K562 (cell line): ENCODE measurements around the gene NEXN. TPM values are rescaled to one million over a fixed set of nuclear protein-coding genes. Genes with fewer than 3 reads are reported as not detected.

ENCODE experiments used
- RAD51 ChIP-seq: fragments of 450-650 bp; IDR thresholded peaks from 2 replicates; pipeline ENCODE4 v1.7.1; 2016; ENCODE audit warnings: low read depth, mild to moderate bottlenecking, borderline replicate concordance
- ZNF551 ChIP-seq: fragments of 250-450 bp; sonication (Bioruptor Pico); IDR thresholded peaks from 2 replicates; pipeline ENCODE4 v1.5.0; 2021; ENCODE audit warnings: mild to moderate bottlenecking, moderate library complexity
- ZNF583 ChIP-seq: fragments of 250-450 bp; sonication (Bioruptor Pico); IDR thresholded peaks from 2 replicates; pipeline ENCODE4 v1.4.0; 2020
- ZNF586 ChIP-seq: fragments of 450-650 bp; formaldehyde crosslinking; conservative IDR thresholded peaks from 2 replicates; pipeline ENCODE4 v1.4.0; 2020; ENCODE audit warnings: mild to moderate bottlenecking, moderate library complexity
- polyA plus RNA-seq, 8 experiments: library from polyadenylated mRNA; depleted of rRNA in 4 of 8; stranded (reverse) in 5 of 8; unstranded in 3 of 8; fragments of >200 nt; fragmentation: Nextera tagmentation in 2 of 8; fragmentation: Illumina TruSeq in 1 of 8; extraction: Ambion mirVana in 2 of 8; extraction: Trizol in 1 of 8; gene quantifications; 2 replicates each; pipeline versions ENCODE4 v1.2.1 to v1.2.3, GENCODE V29; 2011 to 2014; ENCODE audit warnings: inconsistent platforms in 1 of 8, missing spikeins in 1 of 8
- total RNA-seq, 7 experiments: library from RNA; depleted of rRNA in 6 of 7; stranded (reverse); fragments of >200 nt in 6 of 7; fragmentation: Illumina TruSeq in 2 of 7; extraction: Trizol in 2 of 7; gene quantifications; 2 replicates each; pipeline versions ENCODE4 v1.2.1 to v1.2.3, GENCODE V29; 2011 to 2021; ENCODE audit warnings: low replicate concordance in 1 of 7
- TF ChIP-seq, protein P1 (sequence below): fragments of 450-650 bp; IDR thresholded peaks from 2 replicates; pipeline ENCODE4 v1.6.1; 2016; ENCODE audit warnings: mild to moderate bottlenecking, moderate library complexity
- TF ChIP-seq, protein P2 (sequence below): fragments of 250-450 bp; sonication (Bioruptor Pico); IDR thresholded peaks from 2 replicates; pipeline ENCODE4 v1.5.0; 2021; ENCODE audit warnings: mild to moderate bottlenecking, moderate library complexity
- TF ChIP-seq, protein P3 (sequence below): sonication (generic); formaldehyde crosslinking; IDR thresholded peaks from 2 replicates; pipeline ENCODE4 v1.8.1; 2022; ENCODE audit warnings: missing genetic modification reagents
- TF ChIP-seq, protein P4 (sequence below): fragments of 450-650 bp; formaldehyde crosslinking; IDR thresholded peaks from 2 replicates; pipeline ENCODE4 v1.4.0; 2020; ENCODE audit warnings: mild to moderate bottlenecking, mixed read lengths

NEXN gene
- total and polyA plus RNA-seq, 9 of the 15 experiments (the other 6 are each of a cell fraction or from before 2014, with no cell fraction given): 0.18 to 1.8 (median 0.76) TPM

DNA sequence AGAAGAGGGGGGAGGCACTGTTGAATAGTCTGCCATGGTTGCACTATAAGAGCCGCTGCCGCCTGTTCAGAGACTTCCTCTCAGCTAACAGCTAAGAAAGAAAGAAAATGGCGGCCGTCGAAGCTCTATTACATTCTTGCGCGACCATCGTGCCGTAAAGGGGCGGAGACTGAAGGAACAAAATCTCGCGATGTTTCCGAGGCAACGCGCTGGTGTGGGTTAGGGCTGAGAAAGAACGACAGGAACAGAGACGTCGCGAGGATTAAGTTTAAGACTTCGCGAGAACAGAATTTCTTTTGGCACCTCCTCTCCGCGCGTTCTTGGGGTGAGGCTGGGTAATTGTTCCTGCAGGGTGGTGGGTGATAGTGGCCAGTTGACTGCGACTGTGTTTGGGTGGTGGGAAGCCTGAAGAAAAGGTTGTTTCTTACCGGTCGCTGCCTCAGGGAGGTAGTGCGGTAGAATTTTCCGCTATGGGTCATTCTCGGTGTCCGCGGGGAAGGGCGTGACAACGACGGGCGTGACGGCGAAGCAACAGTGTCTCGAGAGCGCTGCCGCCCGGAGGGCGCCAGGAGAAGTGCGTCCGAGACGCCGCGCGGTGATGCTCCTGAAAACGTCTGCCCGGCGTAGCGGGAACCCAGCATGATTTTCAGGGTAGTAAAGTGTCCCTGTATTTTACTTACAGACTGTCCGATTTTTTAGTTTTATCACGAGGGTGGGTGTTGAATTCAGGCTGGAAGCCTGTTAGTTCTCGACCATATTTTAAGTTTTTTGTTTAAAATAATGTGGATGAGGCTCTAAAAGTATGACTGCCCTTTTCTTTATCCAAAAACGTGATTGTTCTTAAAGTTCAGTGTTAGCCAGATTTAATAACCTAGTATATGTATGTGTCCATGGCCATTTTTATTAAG is 90.8 kb downstream of the NEXN start, which contains the start of gene FUBP1 (continued):
- TF ChIP-seq, protein P1, sequence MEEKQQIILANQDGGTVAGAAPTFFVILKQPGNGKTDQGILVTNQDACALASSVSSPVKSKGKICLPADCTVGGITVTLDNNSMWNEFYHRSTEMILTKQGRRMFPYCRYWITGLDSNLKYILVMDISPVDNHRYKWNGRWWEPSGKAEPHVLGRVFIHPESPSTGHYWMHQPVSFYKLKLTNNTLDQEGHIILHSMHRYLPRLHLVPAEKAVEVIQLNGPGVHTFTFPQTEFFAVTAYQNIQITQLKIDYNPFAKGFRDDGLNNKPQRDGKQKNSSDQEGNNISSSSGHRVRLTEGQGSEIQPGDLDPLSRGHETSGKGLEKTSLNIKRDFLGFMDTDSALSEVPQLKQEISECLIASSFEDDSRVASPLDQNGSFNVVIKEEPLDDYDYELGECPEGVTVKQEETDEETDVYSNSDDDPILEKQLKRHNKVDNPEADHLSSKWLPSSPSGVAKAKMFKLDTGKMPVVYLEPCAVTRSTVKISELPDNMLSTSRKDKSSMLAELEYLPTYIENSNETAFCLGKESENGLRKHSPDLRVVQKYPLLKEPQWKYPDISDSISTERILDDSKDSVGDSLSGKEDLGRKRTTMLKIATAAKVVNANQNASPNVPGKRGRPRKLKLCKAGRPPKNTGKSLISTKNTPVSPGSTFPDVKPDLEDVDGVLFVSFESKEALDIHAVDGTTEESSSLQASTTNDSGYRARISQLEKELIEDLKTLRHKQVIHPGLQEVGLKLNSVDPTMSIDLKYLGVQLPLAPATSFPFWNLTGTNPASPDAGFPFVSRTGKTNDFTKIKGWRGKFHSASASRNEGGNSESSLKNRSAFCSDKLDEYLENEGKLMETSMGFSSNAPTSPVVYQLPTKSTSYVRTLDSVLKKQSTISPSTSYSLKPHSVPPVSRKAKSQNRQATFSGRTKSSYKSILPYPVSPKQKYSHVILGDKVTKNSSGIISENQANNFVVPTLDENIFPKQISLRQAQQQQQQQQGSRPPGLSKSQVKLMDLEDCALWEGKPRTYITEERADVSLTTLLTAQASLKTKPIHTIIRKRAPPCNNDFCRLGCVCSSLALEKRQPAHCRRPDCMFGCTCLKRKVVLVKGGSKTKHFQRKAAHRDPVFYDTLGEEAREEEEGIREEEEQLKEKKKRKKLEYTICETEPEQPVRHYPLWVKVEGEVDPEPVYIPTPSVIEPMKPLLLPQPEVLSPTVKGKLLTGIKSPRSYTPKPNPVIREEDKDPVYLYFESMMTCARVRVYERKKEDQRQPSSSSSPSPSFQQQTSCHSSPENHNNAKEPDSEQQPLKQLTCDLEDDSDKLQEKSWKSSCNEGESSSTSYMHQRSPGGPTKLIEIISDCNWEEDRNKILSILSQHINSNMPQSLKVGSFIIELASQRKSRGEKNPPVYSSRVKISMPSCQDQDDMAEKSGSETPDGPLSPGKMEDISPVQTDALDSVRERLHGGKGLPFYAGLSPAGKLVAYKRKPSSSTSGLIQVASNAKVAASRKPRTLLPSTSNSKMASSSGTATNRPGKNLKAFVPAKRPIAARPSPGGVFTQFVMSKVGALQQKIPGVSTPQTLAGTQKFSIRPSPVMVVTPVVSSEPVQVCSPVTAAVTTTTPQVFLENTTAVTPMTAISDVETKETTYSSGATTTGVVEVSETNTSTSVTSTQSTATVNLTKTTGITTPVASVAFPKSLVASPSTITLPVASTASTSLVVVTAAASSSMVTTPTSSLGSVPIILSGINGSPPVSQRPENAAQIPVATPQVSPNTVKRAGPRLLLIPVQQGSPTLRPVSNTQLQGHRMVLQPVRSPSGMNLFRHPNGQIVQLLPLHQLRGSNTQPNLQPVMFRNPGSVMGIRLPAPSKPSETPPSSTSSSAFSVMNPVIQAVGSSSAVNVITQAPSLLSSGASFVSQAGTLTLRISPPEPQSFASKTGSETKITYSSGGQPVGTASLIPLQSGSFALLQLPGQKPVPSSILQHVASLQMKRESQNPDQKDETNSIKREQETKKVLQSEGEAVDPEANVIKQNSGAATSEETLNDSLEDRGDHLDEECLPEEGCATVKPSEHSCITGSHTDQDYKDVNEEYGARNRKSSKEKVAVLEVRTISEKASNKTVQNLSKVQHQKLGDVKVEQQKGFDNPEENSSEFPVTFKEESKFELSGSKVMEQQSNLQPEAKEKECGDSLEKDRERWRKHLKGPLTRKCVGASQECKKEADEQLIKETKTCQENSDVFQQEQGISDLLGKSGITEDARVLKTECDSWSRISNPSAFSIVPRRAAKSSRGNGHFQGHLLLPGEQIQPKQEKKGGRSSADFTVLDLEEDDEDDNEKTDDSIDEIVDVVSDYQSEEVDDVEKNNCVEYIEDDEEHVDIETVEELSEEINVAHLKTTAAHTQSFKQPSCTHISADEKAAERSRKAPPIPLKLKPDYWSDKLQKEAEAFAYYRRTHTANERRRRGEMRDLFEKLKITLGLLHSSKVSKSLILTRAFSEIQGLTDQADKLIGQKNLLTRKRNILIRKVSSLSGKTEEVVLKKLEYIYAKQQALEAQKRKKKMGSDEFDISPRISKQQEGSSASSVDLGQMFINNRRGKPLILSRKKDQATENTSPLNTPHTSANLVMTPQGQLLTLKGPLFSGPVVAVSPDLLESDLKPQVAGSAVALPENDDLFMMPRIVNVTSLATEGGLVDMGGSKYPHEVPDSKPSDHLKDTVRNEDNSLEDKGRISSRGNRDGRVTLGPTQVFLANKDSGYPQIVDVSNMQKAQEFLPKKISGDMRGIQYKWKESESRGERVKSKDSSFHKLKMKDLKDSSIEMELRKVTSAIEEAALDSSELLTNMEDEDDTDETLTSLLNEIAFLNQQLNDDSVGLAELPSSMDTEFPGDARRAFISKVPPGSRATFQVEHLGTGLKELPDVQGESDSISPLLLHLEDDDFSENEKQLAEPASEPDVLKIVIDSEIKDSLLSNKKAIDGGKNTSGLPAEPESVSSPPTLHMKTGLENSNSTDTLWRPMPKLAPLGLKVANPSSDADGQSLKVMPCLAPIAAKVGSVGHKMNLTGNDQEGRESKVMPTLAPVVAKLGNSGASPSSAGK: peak; percentile 24; the same call in 1 of the 2 replicates
- TF ChIP-seq, protein P2, sequence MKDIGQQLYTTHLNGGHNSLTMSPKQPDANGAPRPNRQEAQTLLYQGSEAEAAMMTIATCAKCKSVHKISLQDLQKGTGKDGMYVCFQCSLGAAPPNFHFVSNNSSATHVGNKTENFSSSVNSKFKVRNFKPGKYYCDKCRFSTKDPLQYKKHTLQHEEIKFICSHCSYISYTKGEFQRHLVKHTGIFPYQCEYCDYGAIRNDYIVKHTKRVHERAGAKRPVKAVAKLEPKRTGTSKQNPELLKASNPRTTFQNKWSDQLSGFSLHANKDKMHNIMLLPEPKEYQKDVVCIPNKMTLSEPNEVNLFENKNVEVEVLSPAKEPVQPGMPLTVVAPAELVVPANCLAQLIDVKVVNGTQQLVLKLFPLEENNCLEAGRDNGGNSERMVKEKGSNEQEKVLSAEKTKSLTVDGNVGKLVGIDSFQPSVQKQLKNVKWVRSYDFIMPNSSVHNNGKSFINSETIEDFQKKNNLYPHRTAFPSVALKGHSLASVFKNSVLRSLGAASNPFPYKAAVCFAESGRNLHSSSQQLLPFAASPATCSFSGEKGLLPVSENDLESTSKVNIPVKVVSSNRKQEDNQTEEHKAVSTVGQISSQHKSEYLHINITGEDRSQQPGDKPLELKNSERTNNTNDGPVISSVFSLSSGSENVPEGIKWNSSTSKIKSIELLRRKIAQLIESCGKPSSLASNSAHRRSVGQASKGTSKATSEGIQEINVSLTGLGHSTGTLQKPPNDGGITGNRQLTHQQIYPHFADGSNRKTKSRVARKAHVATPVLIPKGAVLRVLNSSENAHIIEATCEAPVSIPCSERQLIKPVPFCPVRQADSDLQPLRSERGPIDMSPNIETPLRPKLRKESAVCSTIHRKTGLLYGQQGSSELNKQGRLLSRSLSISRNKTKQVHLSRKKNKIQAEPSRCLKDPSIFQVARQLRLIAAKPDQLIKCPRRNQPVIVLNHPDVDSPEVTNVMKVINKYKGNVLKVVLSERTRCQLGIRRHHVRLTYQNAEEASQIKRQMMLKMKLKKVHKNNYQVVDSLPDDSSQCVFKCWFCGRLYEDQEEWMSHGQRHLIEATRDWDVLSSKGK (CRISPR knock-in tag): no peak
- TF ChIP-seq, protein P3, sequence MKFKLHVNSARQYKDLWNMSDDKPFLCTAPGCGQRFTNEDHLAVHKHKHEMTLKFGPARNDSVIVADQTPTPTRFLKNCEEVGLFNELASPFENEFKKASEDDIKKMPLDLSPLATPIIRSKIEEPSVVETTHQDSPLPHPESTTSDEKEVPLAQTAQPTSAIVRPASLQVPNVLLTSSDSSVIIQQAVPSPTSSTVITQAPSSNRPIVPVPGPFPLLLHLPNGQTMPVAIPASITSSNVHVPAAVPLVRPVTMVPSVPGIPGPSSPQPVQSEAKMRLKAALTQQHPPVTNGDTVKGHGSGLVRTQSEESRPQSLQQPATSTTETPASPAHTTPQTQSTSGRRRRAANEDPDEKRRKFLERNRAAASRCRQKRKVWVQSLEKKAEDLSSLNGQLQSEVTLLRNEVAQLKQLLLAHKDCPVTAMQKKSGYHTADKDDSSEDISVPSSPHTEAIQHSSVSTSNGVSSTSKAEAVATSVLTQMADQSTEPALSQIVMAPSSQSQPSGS (CRISPR knock-in tag): no peak
- TF ChIP-seq ZNF586 (no peak), ZNF551 (no peak), ZNF583 (CRISPR knock-in tag) (no peak), RAD51 (no peak)
- TF ChIP-seq, protein P4, sequence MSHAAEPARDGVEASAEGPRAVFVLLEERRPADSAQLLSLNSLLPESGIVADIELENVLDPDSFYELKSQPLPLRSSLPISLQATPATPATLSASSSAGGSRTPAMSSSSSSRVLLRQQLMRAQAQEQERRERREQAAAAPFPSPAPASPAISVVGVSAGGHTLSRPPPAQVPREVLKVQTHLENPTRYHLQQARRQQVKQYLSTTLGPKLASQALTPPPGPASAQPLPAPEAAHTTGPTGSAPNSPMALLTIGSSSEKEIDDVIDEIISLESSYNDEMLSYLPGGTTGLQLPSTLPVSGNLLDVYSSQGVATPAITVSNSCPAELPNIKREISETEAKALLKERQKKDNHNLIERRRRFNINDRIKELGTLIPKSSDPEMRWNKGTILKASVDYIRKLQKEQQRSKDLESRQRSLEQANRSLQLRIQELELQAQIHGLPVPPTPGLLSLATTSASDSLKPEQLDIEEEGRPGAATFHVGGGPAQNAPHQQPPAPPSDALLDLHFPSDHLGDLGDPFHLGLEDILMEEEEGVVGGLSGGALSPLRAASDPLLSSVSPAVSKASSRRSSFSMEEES (CRISPR knock-in tag): no peak
